Stimulated activated CD4-positive, alpha-beta T cell treated with anti-CD3 and anti-CD28 coated beads, Interleukin-1b, Interleukin-23, amount 100 ng/mL, for 1 hour (primary cell): ENCODE measurements around the gene HDAC6.
"Not testable (repeated sequence)": the region's sequence is repeated elsewhere in the genome, so short reads cannot be mapped to it uniquely, and the experiment has no call there.

ENCODE experiments used
- DNase-seq, 2 donors: peaks; one replicate each; pipeline ENCODE4 v3.0.0-alpha.2; 2020; ENCODE audit warnings: low read depth in 2 of 2

Gene HDAC6

DNA sequence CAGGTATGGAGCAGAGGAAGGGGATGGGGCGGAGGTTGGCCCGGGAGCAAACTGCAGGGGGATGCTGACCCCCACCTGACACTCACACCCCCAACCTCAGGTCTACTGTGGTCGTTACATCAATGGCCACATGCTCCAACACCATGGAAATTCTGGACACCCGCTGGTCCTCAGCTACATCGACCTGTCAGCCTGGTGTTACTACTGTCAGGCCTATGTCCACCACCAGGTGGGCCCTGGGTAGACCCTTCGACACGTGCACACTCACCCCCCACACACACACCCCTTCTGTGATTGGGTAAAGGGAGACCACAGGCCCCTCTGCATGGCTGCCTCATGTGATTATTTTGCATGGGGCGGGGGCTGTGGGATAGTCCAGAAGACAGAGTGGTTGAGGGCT lies 22.2 kb downstream of the HDAC6 start:
- DNase-seq, result no peak

DNA sequence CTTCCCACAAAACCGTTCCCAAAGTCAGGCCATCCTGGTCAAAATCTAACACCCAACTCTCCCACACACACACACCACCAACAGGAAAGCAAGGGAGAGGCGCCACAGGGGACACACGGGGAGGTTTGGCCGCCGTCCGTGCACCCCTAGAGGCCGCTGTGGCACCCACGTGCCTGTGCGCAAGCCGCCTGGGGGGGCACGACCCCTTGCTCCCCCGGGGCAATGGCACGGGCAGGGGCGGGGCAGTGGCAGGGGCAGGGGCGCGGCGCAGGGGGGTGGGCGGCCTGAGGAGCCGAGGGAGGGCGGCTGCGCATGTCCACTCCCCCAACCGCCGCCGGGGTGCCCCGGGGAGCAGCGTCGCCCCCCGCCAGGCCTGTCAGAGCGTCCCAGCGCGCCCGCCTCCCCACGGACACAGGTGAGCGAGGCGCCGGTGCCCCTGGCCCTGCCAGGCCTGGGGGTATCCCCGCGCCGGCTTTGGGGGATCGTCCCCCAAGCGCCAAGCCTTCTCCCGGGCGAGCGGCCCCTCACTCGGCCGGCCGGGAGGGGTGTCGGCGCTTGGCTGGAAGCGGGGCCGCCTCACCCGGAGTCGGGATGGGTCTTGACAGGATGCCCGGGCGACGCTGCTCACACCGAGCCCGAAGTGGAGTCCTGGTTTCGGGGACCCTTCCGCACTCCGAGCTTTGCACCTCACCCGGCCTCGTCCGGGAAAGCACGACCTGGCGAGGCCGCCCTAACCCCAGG lies 24.4 kb downstream of the HDAC6 start, which contains the start of gene ERAS:
Gene ERAS, plus strand, starts transcription at position 379 of the 741 bp plus-strand sequence. CDS start 2,611 bp downstream, outside the sequence.
- DNase-seq, result no peak

GRCh38 chrX:48826876-48827653 lies 25.2 kb downstream of the HDAC6 start:
- DNase-seq, result no peak

- no peak for DNase-seq
Observed at GRCh38 chrX:48827654-48827968, 25.7 kb downstream of the HDAC6 start.

GRCh38 chrX:48829016-48829735 lies 27.3 kb downstream of the HDAC6 start:
- DNase-seq, result no peak

GRCh38 chrX:48831136-48831908 lies 29.5 kb downstream of the HDAC6 start:
- no peak for DNase-seq

DNA sequence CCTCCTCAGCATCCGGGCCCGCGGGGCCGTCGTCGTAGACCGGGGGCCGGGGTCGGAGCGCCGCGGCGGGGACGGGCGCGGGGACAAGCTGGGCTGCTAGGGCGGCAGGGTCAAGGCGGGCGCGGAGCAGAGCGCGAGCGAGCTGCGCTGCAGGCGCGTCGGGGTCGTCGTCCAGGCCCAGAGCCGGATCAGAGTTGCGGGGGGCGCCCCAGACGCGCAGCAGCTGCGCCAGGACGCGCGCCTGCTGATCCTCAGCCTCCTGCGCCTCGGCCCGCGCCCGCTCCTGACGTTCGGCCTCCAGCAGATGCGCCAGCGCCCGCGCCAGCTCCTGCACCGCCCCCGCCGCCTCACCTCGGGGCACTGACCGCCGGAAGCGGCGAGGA lies 30.0 kb downstream of the HDAC6 start:
- DNase-seq, result no peak

- DNase-seq, result no peak
Observed at GRCh38 chrX:48833542-48834138, 31.8 kb downstream of the HDAC6 start.

- DNase-seq, result no peak
Observed at GRCh38 chrX:48834383-48834709, 32.5 kb downstream of the HDAC6 start.

GRCh38 chrX:48835524-48836329 lies 33.9 kb downstream of the HDAC6 start, which contains the start of gene PCSK1N:
Gene PCSK1N (minus strand): TSS chrX:48835610. CDS start chrX:48835532, 78 bp downstream.
- no peak for DNase-seq

GRCh38 chrX:48839686-48840085 lies 37.8 kb downstream of the HDAC6 start:
- no peak for DNase-seq

GRCh38 chrX:48848847-48849246 lies 47.0 kb downstream of the HDAC6 start:
- no peak for DNase-seq

DNA sequence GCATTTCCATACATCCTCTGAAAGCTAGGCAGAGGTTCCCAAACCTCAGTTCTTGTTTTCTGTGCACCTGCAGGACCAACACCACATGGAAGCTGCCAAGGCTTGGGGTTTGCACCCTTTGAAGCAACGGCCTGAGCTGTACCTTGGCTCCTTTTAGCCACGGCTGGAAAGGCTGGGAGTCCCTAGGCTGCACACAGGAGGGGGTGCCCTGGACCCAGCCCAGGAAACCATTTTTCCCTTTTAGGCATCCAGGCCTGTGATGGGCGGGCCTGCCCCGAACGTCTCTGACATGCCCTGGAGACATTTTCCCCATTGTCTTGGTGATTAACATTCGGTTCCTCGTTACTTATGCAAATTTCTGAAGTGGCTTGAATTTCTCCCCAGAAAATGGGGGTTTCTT lies 51.0 kb downstream of the HDAC6 start:
- no peak for DNase-seq

GRCh38 chrX:48853494-48853893 lies 51.6 kb downstream of the HDAC6 start:
- not testable (repeated sequence) for DNase-seq

- DNase-seq, result not testable (repeated sequence)
Observed at GRCh38 chrX:48854121-48854804, 52.4 kb downstream of the HDAC6 start.

- no peak for DNase-seq
Observed at GRCh38 chrX:48854898-48855297, 53.0 kb downstream of the HDAC6 start.

DNA sequence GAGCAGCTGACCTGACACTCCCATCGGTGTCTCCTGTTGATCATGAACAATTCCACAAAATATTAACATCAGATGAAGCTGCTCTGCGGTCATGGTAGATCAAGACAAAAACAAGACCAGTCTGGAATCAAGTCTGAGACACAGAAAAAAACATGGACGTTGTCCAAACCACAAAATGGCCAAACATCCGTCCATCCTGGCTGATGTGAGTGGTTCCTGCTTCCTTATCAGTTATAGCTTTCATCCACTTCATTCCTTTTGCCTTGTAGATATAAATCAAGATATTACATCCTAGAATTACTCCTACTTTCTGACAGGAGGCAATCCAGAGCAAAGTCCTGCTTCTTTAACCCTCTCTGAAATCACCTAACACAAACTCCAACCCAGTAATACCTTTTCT lies 62.3 kb downstream of the HDAC6 start:
- DNase-seq, result no peak

DNA sequence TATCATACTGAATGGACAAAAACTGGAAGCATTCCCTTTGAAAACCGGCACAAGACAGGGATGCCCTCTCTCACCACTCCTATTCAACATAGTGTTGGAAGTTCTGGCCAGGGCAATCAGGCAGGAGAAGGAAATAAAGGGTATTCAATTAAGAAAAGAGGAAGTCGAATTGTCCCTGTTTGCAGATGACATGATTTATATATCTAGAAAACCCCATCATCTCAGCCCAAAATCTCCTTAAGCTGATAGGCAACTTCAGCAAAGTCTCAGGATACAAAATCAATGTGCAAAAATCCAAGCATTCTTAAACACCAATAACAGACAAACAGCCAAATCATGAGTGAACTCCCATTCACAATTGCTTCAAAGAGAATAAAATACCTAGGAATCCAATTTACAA lies 70.2 kb downstream of the HDAC6 start:
- DNase-seq, result not testable (repeated sequence)
